GM23338 (cell line): ENCODE measurements around the gene MAP3K15. TPM values are rescaled to one million over a fixed set of nuclear protein-coding genes. Genes with fewer than 3 reads are reported as not detected.

ENCODE experiments used
- ATAC-seq: fragments of 200-7000 bp; cut with Tn5 transposase; 3 replicates; pipeline ENCODE4 v1.9.1; 2020
- DNase-seq: peaks from one replicate; pipeline ENCODE4 v3.0.0-alpha.2; 2015; ENCODE audit warnings: low spot score
- H2AFZ ChIP-seq: fragments of 200-600 bp; sonication (generic); 2 replicates; pipeline ENCODE4 v1.8.0; 2016; ENCODE audit warnings: antibody characterized with exemption, mild to moderate bottlenecking, moderate library complexity
- H3F3A ChIP-seq: fragments of 200-600 bp; sonication (generic); replicated peaks from 2 replicates; pipeline ENCODE4 v1.8.0; 2017; ENCODE audit warnings: antibody characterized with exemption, mixed run types, low read depth
- H3K27ac ChIP-seq: fragments of 200-600 bp; sonication (generic); 2 replicates; pipeline ENCODE4 v1.6.1; 2016; ENCODE audit warnings: low read depth
- H3K27me3 ChIP-seq: fragments of 200-600 bp; sonication (generic); 2 replicates; pipeline ENCODE4 v1.8.0; 2016; ENCODE audit warnings: mild to moderate bottlenecking, mixed run types, moderate library complexity; ENCODE audit not compliant: insufficient read depth
- H3K36me3 ChIP-seq: fragments of 200-600 bp; sonication (generic); 2 replicates; pipeline ENCODE4 v1.8.0; 2016; ENCODE audit warnings: mild to moderate bottlenecking; ENCODE audit not compliant: insufficient read depth
- H3K4me1 ChIP-seq: fragments of 200-600 bp; sonication (generic); 2 replicates; pipeline ENCODE4 v1.8.0; 2016; ENCODE audit warnings: mild to moderate bottlenecking, moderate library complexity; ENCODE audit not compliant: insufficient read depth
- H3K4me2 ChIP-seq: fragments of 200-600 bp; sonication (generic); 2 replicates; pipeline ENCODE4 v1.7.1; 2017; ENCODE audit warnings: mixed run types
- H3K4me3 ChIP-seq: fragments of 200-600 bp; sonication (generic); 2 replicates; pipeline ENCODE4 v1.6.1; 2016; ENCODE audit warnings: mixed run types
- H3K79me2 ChIP-seq: fragments of 200-600 bp; sonication (generic); replicated peaks from 2 replicates; pipeline ENCODE4 v1.8.0; 2017; ENCODE audit warnings: mild to moderate bottlenecking; ENCODE audit not compliant: insufficient read depth
- H3K9me2 ChIP-seq: fragments of 200-600 bp; sonication (generic); 2 replicates; pipeline ENCODE4 v1.8.0; 2017; ENCODE audit not compliant: insufficient read depth
- H4K20me1 ChIP-seq: fragments of 200-600 bp; sonication (generic); replicated peaks from 2 replicates; pipeline ENCODE4 v1.8.0; 2017; ENCODE audit warnings: mild to moderate bottlenecking; ENCODE audit not compliant: insufficient read depth
- H3K27ac Mint-ChIP-seq: 2 replicates; pipeline ENCODE4 v1.8.0; 2020; ENCODE audit warnings: inconsistent platforms, mild to moderate bottlenecking, moderate library complexity, mixed read lengths
- H3K27me3 Mint-ChIP-seq: 3 replicates; pipeline ENCODE4 v1.8.0; 2022; ENCODE audit warnings: low read depth, mild to moderate bottlenecking, moderate library complexity, mixed read lengths, inconsistent platforms; ENCODE audit not compliant: insufficient read depth, poor library complexity
- H3K36me3 Mint-ChIP-seq: 3 replicates; pipeline ENCODE4 v1.8.0; 2021; ENCODE audit warnings: low read depth, mild to moderate bottlenecking, inconsistent platforms, moderate library complexity, mixed read lengths
- H3K4me1 Mint-ChIP-seq: 3 replicates; pipeline ENCODE4 v1.8.0; 2020; ENCODE audit warnings: mild to moderate bottlenecking, inconsistent platforms, mixed read lengths
- H3K4me3 Mint-ChIP-seq: 3 replicates; pipeline ENCODE4 v1.8.0; 2021; ENCODE audit warnings: moderate library complexity, mild to moderate bottlenecking, inconsistent platforms, mixed read lengths
- H3K9me3 Mint-ChIP-seq: 3 replicates; pipeline ENCODE4 v1.8.0; 2020; ENCODE audit warnings: moderate library complexity, mild to moderate bottlenecking, inconsistent platforms, mixed read lengths
- CREB1 ChIP-seq: fragments of 250-450 bp; sonication (Bioruptor Pico); IDR thresholded peaks from 2 replicates; pipeline ENCODE4 v1.5.0; 2020; ENCODE audit warnings: low read depth, mild to moderate bottlenecking, moderate library complexity
- EZH2 ChIP-seq: fragments of 200-600 bp; sonication (generic); IDR thresholded peaks from one replicate; pipeline ENCODE4 v1.8.0; 2017; ENCODE audit warnings: antibody characterized with exemption, mild to moderate bottlenecking, low read depth; ENCODE audit not compliant: unreplicated experiment
- EZH2phosphoT487 ChIP-seq: fragments of 200-600 bp; sonication (generic); IDR thresholded peaks from one replicate; pipeline ENCODE4 v1.8.1; 2018; ENCODE audit warnings: antibody characterized with exemption; ENCODE audit not compliant: unreplicated experiment
- JUNB ChIP-seq: IDR thresholded peaks from one replicate; pipeline ENCODE4 v1.6.1; 2016; ENCODE audit warnings: antibody characterized with exemption; ENCODE audit not compliant: unreplicated experiment
- NANOG ChIP-seq: IDR thresholded peaks from 2 replicates; pipeline ENCODE4 v1.6.1; 2016; ENCODE audit warnings: antibody characterized with exemption, borderline replicate concordance
- POLR2AphosphoS5 ChIP-seq: IDR thresholded peaks from 2 replicates; pipeline ENCODE4 v1.6.1; 2016; ENCODE audit warnings: antibody characterized with exemption, low read depth
- STAT1 ChIP-seq: IDR thresholded peaks from one replicate; pipeline ENCODE4 v1.6.1; 2016; ENCODE audit warnings: antibody characterized with exemption; ENCODE audit not compliant: unreplicated experiment
- ZNF114 ChIP-seq: fragments of 250-450 bp; sonication (Bioruptor Pico); IDR thresholded peaks from 2 replicates; pipeline ENCODE4 v1.5.0; 2020; ENCODE audit warnings: mild to moderate bottlenecking, moderate library complexity
- ZNF331 ChIP-seq: fragments of 250-450 bp; sonication (Bioruptor Pico); IDR thresholded peaks from 2 replicates; pipeline ENCODE4 v1.5.0; 2020; ENCODE audit warnings: low read depth, mild to moderate bottlenecking, moderate library complexity
- polyA plus RNA-seq: library from polyadenylated mRNA; unstranded; fragments of >200 nt; fragmentation: Nextera tagmentation; extraction: Ambion mirVana; gene quantifications from 2 replicates; pipeline ENCODE4 v1.2.1, GENCODE V29; 2016
- total RNA-seq: library from RNA; depleted of rRNA; stranded (reverse); fragments of >200 nt; shearing (Covaris generic); gene quantifications from 2 replicates; pipeline ENCODE4 v1.2.3, GENCODE V29; 2014
- TF ChIP-seq, protein P1 (sequence below): IDR thresholded peaks from 2 replicates; pipeline ENCODE4 v1.6.1; 2016; ENCODE audit warnings: antibody characterized with exemption
- TF ChIP-seq, protein P2 (sequence below): fragments of 250-450 bp; sonication (Bioruptor Pico); IDR thresholded peaks from 2 replicates; pipeline ENCODE4 v1.5.0; 2020; ENCODE audit warnings: mild to moderate bottlenecking, moderate library complexity
- TF ChIP-seq, protein P3 (sequence below): IDR thresholded peaks from one replicate; pipeline ENCODE4 v1.6.1; 2018; ENCODE audit warnings: antibody characterized with exemption; ENCODE audit not compliant: unreplicated experiment
- TF ChIP-seq, protein P4 (sequence below), 2 experiments: fragments of 200-600 bp in 1 of 2; sonication (generic) in 1 of 2; conservative IDR thresholded peaks; 2 replicates each; pipeline versions ENCODE4 v1.5.1 to v1.6.1; 2016 to 2017; ENCODE audit warnings: antibody characterized with exemption in 2 of 2, low read depth in 2 of 2, mild to moderate bottlenecking in 2 of 2, moderate library complexity in 1 of 2

Gene MAP3K15
- total and polyA plus RNA-seq, 2 experiments from 2014 or later: 0.40 to 3.1 TPM

DNA sequence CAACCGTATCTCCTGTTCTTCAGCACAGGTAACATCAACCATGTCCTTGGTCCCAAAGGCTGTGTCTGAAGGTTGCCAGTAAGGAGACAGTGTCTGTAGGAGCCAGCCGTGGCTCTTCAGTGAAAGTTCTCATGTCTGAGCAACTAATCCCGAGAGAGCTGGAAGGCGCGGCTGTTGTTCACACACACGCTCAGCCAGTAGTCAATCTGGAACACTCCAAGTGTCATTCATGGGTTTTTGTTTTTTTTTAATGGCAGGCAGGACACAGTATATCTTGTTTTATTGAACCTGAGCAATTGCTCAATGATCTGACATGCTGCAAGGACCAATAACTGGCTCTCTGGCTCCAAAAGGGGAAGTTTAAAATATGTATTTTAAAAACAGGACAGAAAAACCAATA is 48.4 kb upstream of the MAP3K15 start:
- no peak for TF ChIP-seq ZNF114
- TF ChIP-seq EZH2: no peak
- TF ChIP-seq CREB1 (CRISPR knock-in tag): no peak
- TF ChIP-seq, protein P1, sequence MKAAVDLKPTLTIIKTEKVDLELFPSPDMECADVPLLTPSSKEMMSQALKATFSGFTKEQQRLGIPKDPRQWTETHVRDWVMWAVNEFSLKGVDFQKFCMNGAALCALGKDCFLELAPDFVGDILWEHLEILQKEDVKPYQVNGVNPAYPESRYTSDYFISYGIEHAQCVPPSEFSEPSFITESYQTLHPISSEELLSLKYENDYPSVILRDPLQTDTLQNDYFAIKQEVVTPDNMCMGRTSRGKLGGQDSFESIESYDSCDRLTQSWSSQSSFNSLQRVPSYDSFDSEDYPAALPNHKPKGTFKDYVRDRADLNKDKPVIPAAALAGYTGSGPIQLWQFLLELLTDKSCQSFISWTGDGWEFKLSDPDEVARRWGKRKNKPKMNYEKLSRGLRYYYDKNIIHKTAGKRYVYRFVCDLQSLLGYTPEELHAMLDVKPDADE: no peak
- no peak for TF ChIP-seq ZNF331 (CRISPR knock-in tag)
- TF ChIP-seq, protein P2, sequence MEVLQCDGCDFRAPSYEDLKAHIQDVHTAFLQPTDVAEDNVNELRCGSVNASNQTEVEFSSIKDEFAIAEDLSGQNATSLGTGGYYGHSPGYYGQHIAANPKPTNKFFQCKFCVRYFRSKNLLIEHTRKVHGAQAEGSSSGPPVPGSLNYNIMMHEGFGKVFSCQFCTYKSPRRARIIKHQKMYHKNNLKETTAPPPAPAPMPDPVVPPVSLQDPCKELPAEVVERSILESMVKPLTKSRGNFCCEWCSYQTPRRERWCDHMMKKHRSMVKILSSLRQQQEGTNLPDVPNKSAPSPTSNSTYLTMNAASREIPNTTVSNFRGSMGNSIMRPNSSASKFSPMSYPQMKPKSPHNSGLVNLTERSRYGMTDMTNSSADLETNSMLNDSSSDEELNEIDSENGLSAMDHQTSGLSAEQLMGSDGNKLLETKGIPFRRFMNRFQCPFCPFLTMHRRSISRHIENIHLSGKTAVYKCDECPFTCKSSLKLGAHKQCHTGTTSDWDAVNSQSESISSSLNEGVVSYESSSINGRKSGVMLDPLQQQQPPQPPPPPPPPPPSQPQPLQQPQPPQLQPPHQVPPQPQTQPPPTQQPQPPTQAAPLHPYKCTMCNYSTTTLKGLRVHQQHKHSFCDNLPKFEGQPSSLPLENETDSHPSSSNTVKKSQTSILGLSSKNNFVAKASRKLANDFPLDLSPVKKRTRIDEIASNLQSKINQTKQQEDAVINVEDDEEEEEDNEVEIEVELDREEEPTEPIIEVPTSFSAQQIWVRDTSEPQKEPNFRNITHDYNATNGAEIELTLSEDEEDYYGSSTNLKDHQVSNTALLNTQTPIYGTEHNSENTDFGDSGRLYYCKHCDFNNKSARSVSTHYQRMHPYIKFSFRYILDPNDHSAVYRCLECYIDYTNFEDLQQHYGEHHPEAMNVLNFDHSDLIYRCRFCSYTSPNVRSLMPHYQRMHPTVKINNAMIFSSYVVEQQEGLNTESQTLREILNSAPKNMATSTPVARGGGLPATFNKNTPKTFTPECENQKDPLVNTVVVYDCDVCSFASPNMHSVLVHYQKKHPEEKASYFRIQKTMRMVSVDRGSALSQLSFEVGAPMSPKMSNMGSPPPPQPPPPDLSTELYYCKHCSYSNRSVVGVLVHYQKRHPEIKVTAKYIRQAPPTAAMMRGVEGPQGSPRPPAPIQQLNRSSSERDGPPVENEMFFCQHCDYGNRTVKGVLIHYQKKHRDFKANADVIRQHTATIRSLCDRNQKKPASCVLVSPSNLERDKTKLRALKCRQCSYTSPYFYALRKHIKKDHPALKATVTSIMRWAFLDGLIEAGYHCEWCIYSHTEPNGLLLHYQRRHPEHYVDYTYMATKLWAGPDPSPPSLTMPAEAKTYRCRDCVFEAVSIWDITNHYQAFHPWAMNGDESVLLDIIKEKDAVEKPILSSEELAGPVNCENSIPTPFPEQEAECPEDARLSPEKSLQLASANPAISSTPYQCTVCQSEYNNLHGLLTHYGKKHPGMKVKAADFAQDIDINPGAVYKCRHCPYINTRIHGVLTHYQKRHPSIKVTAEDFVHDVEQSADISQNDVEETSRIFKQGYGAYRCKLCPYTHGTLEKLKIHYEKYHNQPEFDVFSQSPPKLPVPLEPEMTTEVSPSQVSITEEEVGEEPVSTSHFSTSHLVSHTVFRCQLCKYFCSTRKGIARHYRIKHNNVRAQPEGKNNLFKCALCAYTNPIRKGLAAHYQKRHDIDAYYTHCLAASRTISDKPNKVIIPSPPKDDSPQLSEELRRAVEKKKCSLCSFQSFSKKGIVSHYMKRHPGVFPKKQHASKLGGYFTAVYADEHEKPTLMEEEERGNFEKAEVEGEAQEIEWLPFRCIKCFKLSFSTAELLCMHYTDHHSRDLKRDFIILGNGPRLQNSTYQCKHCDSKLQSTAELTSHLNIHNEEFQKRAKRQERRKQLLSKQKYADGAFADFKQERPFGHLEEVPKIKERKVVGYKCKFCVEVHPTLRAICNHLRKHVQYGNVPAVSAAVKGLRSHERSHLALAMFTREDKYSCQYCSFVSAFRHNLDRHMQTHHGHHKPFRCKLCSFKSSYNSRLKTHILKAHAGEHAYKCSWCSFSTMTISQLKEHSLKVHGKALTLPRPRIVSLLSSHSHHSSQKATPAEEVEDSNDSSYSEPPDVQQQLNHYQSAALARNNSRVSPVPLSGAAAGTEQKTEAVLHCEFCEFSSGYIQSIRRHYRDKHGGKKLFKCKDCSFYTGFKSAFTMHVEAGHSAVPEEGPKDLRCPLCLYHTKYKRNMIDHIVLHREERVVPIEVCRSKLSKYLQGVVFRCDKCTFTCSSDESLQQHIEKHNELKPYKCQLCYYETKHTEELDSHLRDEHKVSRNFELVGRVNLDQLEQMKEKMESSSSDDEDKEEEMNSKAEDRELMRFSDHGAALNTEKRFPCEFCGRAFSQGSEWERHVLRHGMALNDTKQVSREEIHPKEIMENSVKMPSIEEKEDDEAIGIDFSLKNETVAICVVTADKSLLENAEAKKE (CRISPR knock-in tag): no peak
- TF ChIP-seq STAT1: no peak
- no peak for TF ChIP-seq POLR2AphosphoS5
- no peak for TF ChIP-seq JUNB
- no peak for TF ChIP-seq EZH2phosphoT487
- no peak for TF ChIP-seq NANOG
- TF ChIP-seq, protein P3, sequence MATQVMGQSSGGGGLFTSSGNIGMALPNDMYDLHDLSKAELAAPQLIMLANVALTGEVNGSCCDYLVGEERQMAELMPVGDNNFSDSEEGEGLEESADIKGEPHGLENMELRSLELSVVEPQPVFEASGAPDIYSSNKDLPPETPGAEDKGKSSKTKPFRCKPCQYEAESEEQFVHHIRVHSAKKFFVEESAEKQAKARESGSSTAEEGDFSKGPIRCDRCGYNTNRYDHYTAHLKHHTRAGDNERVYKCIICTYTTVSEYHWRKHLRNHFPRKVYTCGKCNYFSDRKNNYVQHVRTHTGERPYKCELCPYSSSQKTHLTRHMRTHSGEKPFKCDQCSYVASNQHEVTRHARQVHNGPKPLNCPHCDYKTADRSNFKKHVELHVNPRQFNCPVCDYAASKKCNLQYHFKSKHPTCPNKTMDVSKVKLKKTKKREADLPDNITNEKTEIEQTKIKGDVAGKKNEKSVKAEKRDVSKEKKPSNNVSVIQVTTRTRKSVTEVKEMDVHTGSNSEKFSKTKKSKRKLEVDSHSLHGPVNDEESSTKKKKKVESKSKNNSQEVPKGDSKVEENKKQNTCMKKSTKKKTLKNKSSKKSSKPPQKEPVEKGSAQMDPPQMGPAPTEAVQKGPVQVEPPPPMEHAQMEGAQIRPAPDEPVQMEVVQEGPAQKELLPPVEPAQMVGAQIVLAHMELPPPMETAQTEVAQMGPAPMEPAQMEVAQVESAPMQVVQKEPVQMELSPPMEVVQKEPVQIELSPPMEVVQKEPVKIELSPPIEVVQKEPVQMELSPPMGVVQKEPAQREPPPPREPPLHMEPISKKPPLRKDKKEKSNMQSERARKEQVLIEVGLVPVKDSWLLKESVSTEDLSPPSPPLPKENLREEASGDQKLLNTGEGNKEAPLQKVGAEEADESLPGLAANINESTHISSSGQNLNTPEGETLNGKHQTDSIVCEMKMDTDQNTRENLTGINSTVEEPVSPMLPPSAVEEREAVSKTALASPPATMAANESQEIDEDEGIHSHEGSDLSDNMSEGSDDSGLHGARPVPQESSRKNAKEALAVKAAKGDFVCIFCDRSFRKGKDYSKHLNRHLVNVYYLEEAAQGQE: no peak
- TF ChIP-seq, protein P4, sequence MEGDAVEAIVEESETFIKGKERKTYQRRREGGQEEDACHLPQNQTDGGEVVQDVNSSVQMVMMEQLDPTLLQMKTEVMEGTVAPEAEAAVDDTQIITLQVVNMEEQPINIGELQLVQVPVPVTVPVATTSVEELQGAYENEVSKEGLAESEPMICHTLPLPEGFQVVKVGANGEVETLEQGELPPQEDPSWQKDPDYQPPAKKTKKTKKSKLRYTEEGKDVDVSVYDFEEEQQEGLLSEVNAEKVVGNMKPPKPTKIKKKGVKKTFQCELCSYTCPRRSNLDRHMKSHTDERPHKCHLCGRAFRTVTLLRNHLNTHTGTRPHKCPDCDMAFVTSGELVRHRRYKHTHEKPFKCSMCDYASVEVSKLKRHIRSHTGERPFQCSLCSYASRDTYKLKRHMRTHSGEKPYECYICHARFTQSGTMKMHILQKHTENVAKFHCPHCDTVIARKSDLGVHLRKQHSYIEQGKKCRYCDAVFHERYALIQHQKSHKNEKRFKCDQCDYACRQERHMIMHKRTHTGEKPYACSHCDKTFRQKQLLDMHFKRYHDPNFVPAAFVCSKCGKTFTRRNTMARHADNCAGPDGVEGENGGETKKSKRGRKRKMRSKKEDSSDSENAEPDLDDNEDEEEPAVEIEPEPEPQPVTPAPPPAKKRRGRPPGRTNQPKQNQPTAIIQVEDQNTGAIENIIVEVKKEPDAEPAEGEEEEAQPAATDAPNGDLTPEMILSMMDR (conservative IDR thresholded peaks at IDR 0.05; ENCODE audit: low read depth in 2 of 2): no peak
- H3K4me3 Mint-ChIP-seq: no peak overlapping the region
- no peak overlapping the region for H3K27ac ChIP-seq
- peaks cover 7% of the 10 kb centered on the region; the same call in 1 of the 2 replicates for H3K4me1 ChIP-seq
- no peaks in the 10 kb centered on the region for H3K79me2 ChIP-seq
- H3K4me2 ChIP-seq: no peak overlapping the region
- H3K36me3 Mint-ChIP-seq: peaks cover 3% of the 10 kb centered on the region; the same call in 1 of the 3 replicates
- no peak for ATAC-seq
- no peak overlapping the region for H3K4me3 ChIP-seq
- peaks cover 22% of the 10 kb centered on the region for H3K4me1 Mint-ChIP-seq
- H3K27me3 ChIP-seq: no peaks in the 10 kb centered on the region
- H3F3A ChIP-seq: no peaks in the 10 kb centered on the region
- no peak overlapping the region for H3K27ac Mint-ChIP-seq
- H2AFZ ChIP-seq: no peak overlapping the region
- H3K9me2 ChIP-seq: no peaks in the 10 kb centered on the region
- peaks cover 3% of the 10 kb centered on the region for H3K27me3 Mint-ChIP-seq
- no peaks in the 10 kb centered on the region for H4K20me1 ChIP-seq
- no peaks in the 10 kb centered on the region for H3K9me3 Mint-ChIP-seq
- no peak for DNase-seq
- no peaks in the 10 kb centered on the region for H3K36me3 ChIP-seq
